MCF 10A (cell line): ENCODE measurements around the gene SPRED2. TPM values are rescaled to one million over a fixed set of nuclear protein-coding genes. Genes with fewer than 3 reads are reported as not detected.
A peak's percentile ranks its signal among the peaks of the same experiment; 100 is the strongest.

Experiments used
- BruUV-seq: library from RNA; stranded (reverse); fragments of 400-500 nt; replicated peaks from 2 replicates; lab custom pipeline; 2021; lab: Mats Ljungman, UMichigan
- CTCF ChIA-PET: fragments of 300-600 bp; sonication (Branson Sonifier 250); formaldehyde crosslinking; extraction: SDS; loops from one replicate; lab custom pipeline; 2021; ENCODE audit warnings: antibody characterized with exemption, inconsistent platforms; lab: Yijun Ruan, JAX
- POLR2A ChIA-PET: fragments of 300-600, 350-650 bp; sonication (Branson Sonifier 250); formaldehyde crosslinking; extraction: SDS; loops from one replicate; lab custom pipeline; 2020; ENCODE audit warnings: antibody characterized with exemption, inconsistent platforms; lab: Yijun Ruan, JAX
- DNase-seq: peaks from one replicate; pipeline ENCODE4 v3.0.0-alpha.2; 2018; ENCODE audit not compliant: unreplicated experiment
- H3K27ac Mint-ChIP-seq: one replicate; pipeline ENCODE4 v1.8.0; 2022; ENCODE audit warnings: mild to moderate bottlenecking, low read depth, mixed read lengths; ENCODE audit not compliant: unreplicated experiment
- H3K27me3 Mint-ChIP-seq: one replicate; pipeline ENCODE4 v1.8.0; 2022; ENCODE audit warnings: mixed read lengths; ENCODE audit not compliant: insufficient read depth, unreplicated experiment
- H3K36me3 Mint-ChIP-seq: one replicate; pipeline ENCODE4 v1.8.0; 2022; ENCODE audit warnings: mild to moderate bottlenecking, moderate library complexity, mixed read lengths; ENCODE audit not compliant: insufficient read depth, unreplicated experiment
- H3K4me1 Mint-ChIP-seq: one replicate; pipeline ENCODE4 v1.8.0; 2022; ENCODE audit warnings: mixed read lengths; ENCODE audit not compliant: insufficient read depth, unreplicated experiment
- H3K4me3 Mint-ChIP-seq: one replicate; pipeline ENCODE4 v1.8.0; 2022; ENCODE audit warnings: mild to moderate bottlenecking, moderate library complexity, mixed read lengths; ENCODE audit not compliant: unreplicated experiment
- H3K9me3 Mint-ChIP-seq: one replicate; pipeline ENCODE4 v1.8.0; 2022; ENCODE audit warnings: mixed read lengths; ENCODE audit not compliant: unreplicated experiment
- CTCF ChIP-seq: fragments of 200-600 bp; IDR thresholded peaks from one replicate; pipeline ENCODE4 v1.8.0; 2022; ENCODE audit warnings: antibody characterized with exemption, mild to moderate bottlenecking; ENCODE audit not compliant: unreplicated experiment
- intact Hi-C: fragments of 100-400 bp; cut with micrococcal nuclease; formaldehyde crosslinking; loops from 2 replicates; pipeline ENCODE4 v1.14.1; 2022
- total RNA-seq: library from RNA; stranded (reverse); gene quantifications from 2 replicates; pipeline ENCODE4 v1.2.3, GENCODE V29; 2022

Gene SPRED2
- total RNA-seq, 1 experiment from 2014 or later, result 38.6 TPM

GRCh38 chr2:65402323-65402722 is 30.1 kb downstream of the SPRED2 start:
- DNase-seq, result no peak
- no TSS peak for BruUV-seq

GRCh38 chr2:65397122-65397521 is 35.3 kb downstream of the SPRED2 start:
- H3K36me3 Mint-ChIP-seq, result no peaks in the 10 kb centered on the region
- BruUV-seq, result no TSS peak

More at GRCh38 chr2:65402323-65402722, 30.1 kb downstream of the SPRED2 start:
- intact Hi-C loops, result no loop called here
- Mint-ChIP-seq H3K4me1 (peaks cover 19% of the 10 kb centered on the region), H3K4me3 (no peak overlapping the region), H3K36me3 (no peaks in the 10 kb centered on the region), H3K27ac (no peak overlapping the region), H3K27me3 (no peaks in the 10 kb centered on the region), H3K9me3 (no peaks in the 10 kb centered on the region)
- ChIA-PET CTCF (interaction anchor here (0.7 kb wide), 1 partner anchor 32 kb away, joined by 3 read pairs; no protein-coding TSS in a partner anchor), POLR2A (interaction anchor here (0.6 to 1.8 kb wide), 6 partner anchors 13 to 175 kb away, joined by 4 to 7 read pairs (median 4); partner anchors contain the start of gene ACTR2)
- TF ChIP-seq CTCF, result no peak

GRCh38 chr2:65396348-65397026 is 35.9 kb downstream of the SPRED2 start:
- peak overlapping the region; percentile 61 for H3K27ac Mint-ChIP-seq
- BruUV-seq, result no TSS peak
- H3K9me3 Mint-ChIP-seq, result no peaks in the 10 kb centered on the region
- H3K27me3 Mint-ChIP-seq, result no peaks in the 10 kb centered on the region
- ChIA-PET POLR2A (interaction anchor here (0.6 to 2.0 kb wide), 9 partner anchors 9 to 743 kb away, joined by 3 to 10 read pairs (median 3); partner anchors contain the start of gene SERTAD2), CTCF (interaction anchor here (0.6 kb wide), 2 partner anchors 117 to 1224 kb away, joined by 3 to 5 read pairs; no protein-coding TSS in a partner anchor)
- peaks cover 47% of the 10 kb centered on the region for H3K4me1 Mint-ChIP-seq
- no peak for DNase-seq
- no peak for TF ChIP-seq CTCF
- H3K4me3 Mint-ChIP-seq, result no peak overlapping the region
- H3K36me3 Mint-ChIP-seq, result no peaks in the 10 kb centered on the region
- intact Hi-C loops, result no loop called here

More at GRCh38 chr2:65397122-65397521, 35.3 kb downstream of the SPRED2 start:
- ChIA-PET POLR2A (interaction anchor here (0.6 to 2.0 kb wide), 7 partner anchors 11 to 53 kb away, joined by 3 to 10 read pairs (median 4); no protein-coding TSS in a partner anchor), CTCF (interaction anchor here (0.6 kb wide), 1 partner anchor 8 kb away, joined by 4 read pairs; no protein-coding TSS in a partner anchor)
- no peak for TF ChIP-seq CTCF
- no peak for DNase-seq
- Mint-ChIP-seq H3K4me1 (peaks cover 48% of the 10 kb centered on the region), H3K9me3 (no peaks in the 10 kb centered on the region), H3K4me3 (no peak overlapping the region), H3K27me3 (no peaks in the 10 kb centered on the region), H3K27ac (peak overlapping the region; percentile 61)
- intact Hi-C loops, result no loop called here
